ENCODE results near the gene SLC35E1. TPM values are rescaled to one million over a fixed set of nuclear protein-coding genes. Genes with fewer than 3 reads are reported as not detected.

Gene SLC35E1
- total and polyA plus RNA-seq, 2 experiments from 2014 or later = 17.0 to 30.3 TPM

GRCh38 chr19:16577531-16577985 lies 5.3 kb upstream of the SLC35E1 start (continued):
- TF ChIP-seq, protein P1, sequence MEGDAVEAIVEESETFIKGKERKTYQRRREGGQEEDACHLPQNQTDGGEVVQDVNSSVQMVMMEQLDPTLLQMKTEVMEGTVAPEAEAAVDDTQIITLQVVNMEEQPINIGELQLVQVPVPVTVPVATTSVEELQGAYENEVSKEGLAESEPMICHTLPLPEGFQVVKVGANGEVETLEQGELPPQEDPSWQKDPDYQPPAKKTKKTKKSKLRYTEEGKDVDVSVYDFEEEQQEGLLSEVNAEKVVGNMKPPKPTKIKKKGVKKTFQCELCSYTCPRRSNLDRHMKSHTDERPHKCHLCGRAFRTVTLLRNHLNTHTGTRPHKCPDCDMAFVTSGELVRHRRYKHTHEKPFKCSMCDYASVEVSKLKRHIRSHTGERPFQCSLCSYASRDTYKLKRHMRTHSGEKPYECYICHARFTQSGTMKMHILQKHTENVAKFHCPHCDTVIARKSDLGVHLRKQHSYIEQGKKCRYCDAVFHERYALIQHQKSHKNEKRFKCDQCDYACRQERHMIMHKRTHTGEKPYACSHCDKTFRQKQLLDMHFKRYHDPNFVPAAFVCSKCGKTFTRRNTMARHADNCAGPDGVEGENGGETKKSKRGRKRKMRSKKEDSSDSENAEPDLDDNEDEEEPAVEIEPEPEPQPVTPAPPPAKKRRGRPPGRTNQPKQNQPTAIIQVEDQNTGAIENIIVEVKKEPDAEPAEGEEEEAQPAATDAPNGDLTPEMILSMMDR (conservative IDR thresholded peaks at IDR 0.05; ENCODE audit: low read depth in 2 of 2) = no peak
- TF ChIP-seq EZH2 (IDR thresholded peaks at IDR 0.05; ENCODE audit: low read depth, unreplicated experiment) (no peak), STAT1 (IDR thresholded peaks at IDR 0.05; ENCODE audit: unreplicated experiment) (no peak), CREB1 (CRISPR knock-in tag; IDR thresholded peaks at IDR 0.05; ENCODE audit: low read depth) (no peak), JUNB (IDR thresholded peaks at IDR 0.05; ENCODE audit: unreplicated experiment) (no peak)

- peaks cover 5% of the 10 kb centered on the region for H3K4me1 Mint-ChIP-seq
- DNase-seq (ENCODE audit: low spot score) = no peak
- H3K27me3 ChIP-seq (ENCODE audit: insufficient read depth) = no peaks in the 10 kb centered on the region
- peaks cover 63% of the 10 kb centered on the region for H3K79me2 ChIP-seq (replicated peaks; ENCODE audit: insufficient read depth)
- H3K27ac ChIP-seq (ENCODE audit: low read depth) = no peak overlapping the region
- no peak overlapping the region for H3K4me3 ChIP-seq
- no peak for ATAC-seq
- no peak overlapping the region for H3K4me3 Mint-ChIP-seq
- no peak overlapping the region for H3K27ac Mint-ChIP-seq
- H3K9me3 Mint-ChIP-seq = no peaks in the 10 kb centered on the region
- H3K27me3 Mint-ChIP-seq (ENCODE audit: insufficient read depth, low read depth, poor library complexity) = peaks cover 8% of the 10 kb centered on the region
- H3K36me3 Mint-ChIP-seq (ENCODE audit: low read depth) = peaks cover 16% of the 10 kb centered on the region
- TF ChIP-seq, protein P2, sequence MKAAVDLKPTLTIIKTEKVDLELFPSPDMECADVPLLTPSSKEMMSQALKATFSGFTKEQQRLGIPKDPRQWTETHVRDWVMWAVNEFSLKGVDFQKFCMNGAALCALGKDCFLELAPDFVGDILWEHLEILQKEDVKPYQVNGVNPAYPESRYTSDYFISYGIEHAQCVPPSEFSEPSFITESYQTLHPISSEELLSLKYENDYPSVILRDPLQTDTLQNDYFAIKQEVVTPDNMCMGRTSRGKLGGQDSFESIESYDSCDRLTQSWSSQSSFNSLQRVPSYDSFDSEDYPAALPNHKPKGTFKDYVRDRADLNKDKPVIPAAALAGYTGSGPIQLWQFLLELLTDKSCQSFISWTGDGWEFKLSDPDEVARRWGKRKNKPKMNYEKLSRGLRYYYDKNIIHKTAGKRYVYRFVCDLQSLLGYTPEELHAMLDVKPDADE (IDR thresholded peaks at IDR 0.05) = no peak
- TF ChIP-seq, protein P1 (conservative IDR thresholded peaks at IDR 0.05; ENCODE audit: low read depth in 2 of 2) = no peak
- TF ChIP-seq, protein P3, sequence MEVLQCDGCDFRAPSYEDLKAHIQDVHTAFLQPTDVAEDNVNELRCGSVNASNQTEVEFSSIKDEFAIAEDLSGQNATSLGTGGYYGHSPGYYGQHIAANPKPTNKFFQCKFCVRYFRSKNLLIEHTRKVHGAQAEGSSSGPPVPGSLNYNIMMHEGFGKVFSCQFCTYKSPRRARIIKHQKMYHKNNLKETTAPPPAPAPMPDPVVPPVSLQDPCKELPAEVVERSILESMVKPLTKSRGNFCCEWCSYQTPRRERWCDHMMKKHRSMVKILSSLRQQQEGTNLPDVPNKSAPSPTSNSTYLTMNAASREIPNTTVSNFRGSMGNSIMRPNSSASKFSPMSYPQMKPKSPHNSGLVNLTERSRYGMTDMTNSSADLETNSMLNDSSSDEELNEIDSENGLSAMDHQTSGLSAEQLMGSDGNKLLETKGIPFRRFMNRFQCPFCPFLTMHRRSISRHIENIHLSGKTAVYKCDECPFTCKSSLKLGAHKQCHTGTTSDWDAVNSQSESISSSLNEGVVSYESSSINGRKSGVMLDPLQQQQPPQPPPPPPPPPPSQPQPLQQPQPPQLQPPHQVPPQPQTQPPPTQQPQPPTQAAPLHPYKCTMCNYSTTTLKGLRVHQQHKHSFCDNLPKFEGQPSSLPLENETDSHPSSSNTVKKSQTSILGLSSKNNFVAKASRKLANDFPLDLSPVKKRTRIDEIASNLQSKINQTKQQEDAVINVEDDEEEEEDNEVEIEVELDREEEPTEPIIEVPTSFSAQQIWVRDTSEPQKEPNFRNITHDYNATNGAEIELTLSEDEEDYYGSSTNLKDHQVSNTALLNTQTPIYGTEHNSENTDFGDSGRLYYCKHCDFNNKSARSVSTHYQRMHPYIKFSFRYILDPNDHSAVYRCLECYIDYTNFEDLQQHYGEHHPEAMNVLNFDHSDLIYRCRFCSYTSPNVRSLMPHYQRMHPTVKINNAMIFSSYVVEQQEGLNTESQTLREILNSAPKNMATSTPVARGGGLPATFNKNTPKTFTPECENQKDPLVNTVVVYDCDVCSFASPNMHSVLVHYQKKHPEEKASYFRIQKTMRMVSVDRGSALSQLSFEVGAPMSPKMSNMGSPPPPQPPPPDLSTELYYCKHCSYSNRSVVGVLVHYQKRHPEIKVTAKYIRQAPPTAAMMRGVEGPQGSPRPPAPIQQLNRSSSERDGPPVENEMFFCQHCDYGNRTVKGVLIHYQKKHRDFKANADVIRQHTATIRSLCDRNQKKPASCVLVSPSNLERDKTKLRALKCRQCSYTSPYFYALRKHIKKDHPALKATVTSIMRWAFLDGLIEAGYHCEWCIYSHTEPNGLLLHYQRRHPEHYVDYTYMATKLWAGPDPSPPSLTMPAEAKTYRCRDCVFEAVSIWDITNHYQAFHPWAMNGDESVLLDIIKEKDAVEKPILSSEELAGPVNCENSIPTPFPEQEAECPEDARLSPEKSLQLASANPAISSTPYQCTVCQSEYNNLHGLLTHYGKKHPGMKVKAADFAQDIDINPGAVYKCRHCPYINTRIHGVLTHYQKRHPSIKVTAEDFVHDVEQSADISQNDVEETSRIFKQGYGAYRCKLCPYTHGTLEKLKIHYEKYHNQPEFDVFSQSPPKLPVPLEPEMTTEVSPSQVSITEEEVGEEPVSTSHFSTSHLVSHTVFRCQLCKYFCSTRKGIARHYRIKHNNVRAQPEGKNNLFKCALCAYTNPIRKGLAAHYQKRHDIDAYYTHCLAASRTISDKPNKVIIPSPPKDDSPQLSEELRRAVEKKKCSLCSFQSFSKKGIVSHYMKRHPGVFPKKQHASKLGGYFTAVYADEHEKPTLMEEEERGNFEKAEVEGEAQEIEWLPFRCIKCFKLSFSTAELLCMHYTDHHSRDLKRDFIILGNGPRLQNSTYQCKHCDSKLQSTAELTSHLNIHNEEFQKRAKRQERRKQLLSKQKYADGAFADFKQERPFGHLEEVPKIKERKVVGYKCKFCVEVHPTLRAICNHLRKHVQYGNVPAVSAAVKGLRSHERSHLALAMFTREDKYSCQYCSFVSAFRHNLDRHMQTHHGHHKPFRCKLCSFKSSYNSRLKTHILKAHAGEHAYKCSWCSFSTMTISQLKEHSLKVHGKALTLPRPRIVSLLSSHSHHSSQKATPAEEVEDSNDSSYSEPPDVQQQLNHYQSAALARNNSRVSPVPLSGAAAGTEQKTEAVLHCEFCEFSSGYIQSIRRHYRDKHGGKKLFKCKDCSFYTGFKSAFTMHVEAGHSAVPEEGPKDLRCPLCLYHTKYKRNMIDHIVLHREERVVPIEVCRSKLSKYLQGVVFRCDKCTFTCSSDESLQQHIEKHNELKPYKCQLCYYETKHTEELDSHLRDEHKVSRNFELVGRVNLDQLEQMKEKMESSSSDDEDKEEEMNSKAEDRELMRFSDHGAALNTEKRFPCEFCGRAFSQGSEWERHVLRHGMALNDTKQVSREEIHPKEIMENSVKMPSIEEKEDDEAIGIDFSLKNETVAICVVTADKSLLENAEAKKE (CRISPR knock-in tag; IDR thresholded peaks at IDR 0.05) = no peak
- TF ChIP-seq NANOG (IDR thresholded peaks at IDR 0.05; ENCODE audit: borderline replicate concordance) (no peak), ZNF114 (CRISPR knock-in tag; IDR thresholded peaks at IDR 0.05) (no peak), STAT1 (IDR thresholded peaks at IDR 0.05; ENCODE audit: unreplicated experiment) (no peak), EZH2 (IDR thresholded peaks at IDR 0.05; ENCODE audit: low read depth, unreplicated experiment) (no peak), POLR2AphosphoS5 (IDR thresholded peaks at IDR 0.05; ENCODE audit: low read depth) (no peak), EZH2phosphoT487 (IDR thresholded peaks at IDR 0.05; ENCODE audit: unreplicated experiment) (no peak), ZNF331 (CRISPR knock-in tag; IDR thresholded peaks at IDR 0.05; ENCODE audit: low read depth) (no peak)
- no peak overlapping the region for H2AFZ ChIP-seq
- no peaks in the 10 kb centered on the region for H3K9me2 ChIP-seq (ENCODE audit: insufficient read depth)
- no peak overlapping the region for H3K4me2 ChIP-seq
- peaks cover 4% of the 10 kb centered on the region; the same call in 1 of the 2 replicates for H3K36me3 ChIP-seq (ENCODE audit: insufficient read depth)
- H3F3A ChIP-seq (replicated peaks; ENCODE audit: low read depth) = 0 out of 2 replicates have a peak, but pooled peaks cover 6% of the 10 kb centered on the region
- H4K20me1 ChIP-seq (replicated peaks; ENCODE audit: insufficient read depth) = peaks cover 26% of the 10 kb centered on the region
- peaks cover 4% of the 10 kb centered on the region; the same call in 1 of the 2 replicates for H3K4me1 ChIP-seq (ENCODE audit: insufficient read depth)
Measured at GRCh38 chr19:16576690-16577530, 4.7 kb upstream of the SLC35E1 start.
